GM12873 (cell line): ENCODE data around the gene MICU2.

Source experiments
- TF ChIP-seq, protein P1 (sequence below): IDR thresholded peaks from 2 replicates; pipeline ENCODE4 v1.5.1; 2012; ENCODE audit warnings: low read depth, mild to moderate bottlenecking, moderate library complexity, low read length, control low read depth; ENCODE audit not compliant: insufficient read depth; ENCODE audit errors: missing control alignments

MICU2 gene

DNA sequence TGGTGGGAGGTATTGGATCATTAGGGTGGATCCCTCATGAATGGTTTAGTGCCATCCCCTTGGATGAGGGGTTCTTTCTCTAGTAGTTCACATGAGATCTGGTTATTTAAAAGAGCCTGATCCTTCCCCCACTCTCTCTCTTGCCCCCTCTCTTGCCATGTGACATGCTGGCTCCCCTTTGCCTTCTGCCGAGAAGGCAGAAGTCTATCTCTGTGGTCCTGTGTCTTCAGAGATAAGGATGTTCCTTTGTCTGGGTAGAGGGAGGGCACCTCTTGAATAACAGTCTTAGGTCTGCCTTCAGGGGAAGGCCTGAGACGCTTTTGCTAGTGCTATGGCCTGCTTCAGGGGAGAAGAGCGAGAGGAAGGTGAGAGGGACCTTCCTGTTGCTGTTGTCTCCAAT, 142.8 kb downstream of the MICU2 start:
- TF ChIP-seq, protein P1, sequence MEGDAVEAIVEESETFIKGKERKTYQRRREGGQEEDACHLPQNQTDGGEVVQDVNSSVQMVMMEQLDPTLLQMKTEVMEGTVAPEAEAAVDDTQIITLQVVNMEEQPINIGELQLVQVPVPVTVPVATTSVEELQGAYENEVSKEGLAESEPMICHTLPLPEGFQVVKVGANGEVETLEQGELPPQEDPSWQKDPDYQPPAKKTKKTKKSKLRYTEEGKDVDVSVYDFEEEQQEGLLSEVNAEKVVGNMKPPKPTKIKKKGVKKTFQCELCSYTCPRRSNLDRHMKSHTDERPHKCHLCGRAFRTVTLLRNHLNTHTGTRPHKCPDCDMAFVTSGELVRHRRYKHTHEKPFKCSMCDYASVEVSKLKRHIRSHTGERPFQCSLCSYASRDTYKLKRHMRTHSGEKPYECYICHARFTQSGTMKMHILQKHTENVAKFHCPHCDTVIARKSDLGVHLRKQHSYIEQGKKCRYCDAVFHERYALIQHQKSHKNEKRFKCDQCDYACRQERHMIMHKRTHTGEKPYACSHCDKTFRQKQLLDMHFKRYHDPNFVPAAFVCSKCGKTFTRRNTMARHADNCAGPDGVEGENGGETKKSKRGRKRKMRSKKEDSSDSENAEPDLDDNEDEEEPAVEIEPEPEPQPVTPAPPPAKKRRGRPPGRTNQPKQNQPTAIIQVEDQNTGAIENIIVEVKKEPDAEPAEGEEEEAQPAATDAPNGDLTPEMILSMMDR, result no peak

DNA sequence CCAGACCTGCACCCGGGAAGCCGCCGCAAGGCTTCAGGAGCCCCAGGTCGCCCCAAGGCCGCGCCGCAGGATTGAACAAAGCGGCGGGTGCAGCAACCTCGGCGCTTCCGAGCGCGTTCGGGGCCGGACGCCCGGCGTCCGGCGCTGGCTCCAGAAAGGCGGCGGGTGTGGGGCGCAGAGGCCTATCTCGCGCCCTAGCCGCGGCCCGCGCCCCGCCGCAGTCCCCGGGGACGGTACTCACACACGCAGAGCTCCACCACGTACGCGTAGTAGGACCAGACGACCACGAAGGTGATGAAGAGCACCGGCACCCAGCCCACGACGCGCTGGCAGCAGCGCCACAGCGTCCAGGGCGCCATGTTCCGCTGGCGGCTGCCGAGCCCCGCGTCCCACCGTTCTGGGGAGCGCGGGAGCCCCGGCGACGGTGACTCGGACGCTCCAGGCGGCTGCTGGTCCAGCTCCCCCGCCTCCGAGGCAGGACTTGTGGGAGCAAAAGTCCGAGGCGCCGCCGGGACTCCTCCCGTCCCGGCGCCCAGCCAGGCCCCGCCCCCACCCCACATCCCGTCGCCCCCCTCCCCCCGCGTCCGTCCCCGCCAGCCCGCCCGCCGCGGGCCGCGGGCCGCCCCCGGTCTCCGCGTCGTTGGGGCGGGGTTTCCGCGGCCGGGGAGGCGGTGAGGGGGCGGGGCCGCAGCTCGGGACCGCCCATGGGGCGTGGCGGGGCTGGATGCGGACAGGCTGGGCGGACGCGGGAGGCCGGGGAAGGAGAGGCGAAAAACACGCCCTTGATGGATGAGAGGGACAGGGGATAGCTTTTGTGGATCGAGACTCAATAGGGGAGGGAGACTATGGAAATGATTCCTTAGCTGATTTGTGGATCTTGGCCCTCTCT, 144.9 kb downstream of the MICU2 start, which contains the start of gene ZDHHC20:
Gene ZDHHC20 (minus strand): TSS at position 491 of the 889 bp plus-strand sequence. CDS start 132 bp downstream, at position 359.
- TF ChIP-seq, protein P1, result no peak

DNA sequence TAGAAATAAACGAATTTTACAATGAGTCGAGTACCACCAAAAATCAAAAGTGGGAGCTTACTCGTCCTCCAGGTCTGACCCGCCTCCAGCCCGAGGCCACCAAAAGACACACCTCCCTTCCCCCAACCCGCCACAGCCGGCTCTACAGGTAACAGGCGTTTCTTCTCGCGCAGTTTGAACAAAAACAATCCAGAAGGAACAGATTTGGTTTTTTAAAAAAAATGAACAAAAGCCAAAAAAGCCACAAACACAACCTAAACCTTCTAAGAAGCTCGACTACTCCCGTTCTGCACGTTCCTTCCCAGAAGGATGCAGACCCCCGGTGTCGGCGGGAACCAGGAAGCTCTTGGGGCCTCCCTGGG, 145.5 kb downstream of the MICU2 start:
- TF ChIP-seq, protein P1, result no peak

DNA sequence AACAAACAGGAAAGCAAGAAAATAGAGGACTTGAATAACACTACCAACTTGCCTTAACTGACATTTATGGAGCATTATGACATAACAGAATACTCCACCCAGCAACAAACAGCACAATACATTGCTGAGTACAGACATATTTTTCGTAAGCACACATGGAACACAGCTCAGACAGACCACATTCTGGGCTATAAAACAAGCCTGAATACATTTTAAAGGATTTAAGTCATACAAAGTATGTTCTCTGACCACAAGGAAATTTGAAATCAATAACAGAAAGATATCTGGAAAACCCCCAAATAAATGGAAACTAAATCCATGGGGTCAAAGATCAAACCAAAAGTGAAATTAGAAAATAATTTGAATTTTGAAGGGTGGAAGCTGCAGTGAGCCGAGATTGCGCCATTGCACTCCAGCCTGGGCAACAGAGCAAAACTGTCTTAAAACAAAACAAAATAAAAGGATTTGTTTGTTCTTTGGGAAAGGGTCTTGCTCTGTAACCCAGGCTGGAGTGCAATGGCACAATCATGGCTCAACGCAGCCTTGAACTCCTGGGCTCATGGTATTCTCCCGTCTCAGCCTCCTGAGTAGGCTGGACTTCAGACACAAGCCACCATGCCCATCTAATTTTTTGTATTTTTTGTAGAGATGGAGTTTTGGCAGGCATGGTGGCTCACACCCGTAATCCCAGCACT, 150.4 kb downstream of the MICU2 start:
- TF ChIP-seq, protein P1, result no peak

DNA sequence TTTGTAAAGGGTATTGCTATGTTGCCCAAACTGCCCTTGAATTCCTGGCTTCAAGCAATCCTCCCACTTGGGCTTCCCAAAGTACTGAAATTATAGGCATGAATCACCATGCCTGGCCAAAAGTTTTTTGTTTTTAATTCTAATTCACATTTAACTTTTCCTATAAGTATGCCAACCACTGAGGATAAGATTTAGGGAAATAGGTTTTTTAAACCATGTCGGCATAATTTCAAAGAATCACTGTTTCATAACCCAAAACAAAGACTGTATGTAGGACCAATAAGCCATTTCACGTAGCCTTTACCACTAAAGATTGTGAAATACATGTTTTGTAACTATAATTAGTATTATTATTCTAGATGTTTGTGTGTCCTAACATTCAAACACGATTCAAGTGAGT, 153.0 kb downstream of the MICU2 start:
- TF ChIP-seq, protein P1, result no peak

DNA sequence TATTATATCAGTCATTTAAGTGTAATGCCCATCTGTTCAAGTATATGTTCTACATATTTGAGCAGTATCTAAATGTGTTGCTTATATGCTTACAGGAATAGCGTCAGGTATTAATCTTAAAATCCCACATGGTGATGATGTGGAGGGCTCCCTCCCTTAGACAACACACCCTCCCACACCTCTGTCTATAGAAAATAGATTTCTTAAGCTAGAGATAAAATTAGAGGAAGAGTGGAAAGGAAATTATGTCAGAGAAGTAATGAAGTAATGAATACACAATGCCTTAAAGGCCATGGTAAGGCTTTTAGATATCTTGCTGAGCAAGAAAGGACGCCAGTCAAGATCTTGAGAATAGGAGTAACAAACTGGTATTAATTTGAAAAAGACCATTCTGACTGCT, 157.3 kb downstream of the MICU2 start:
- TF ChIP-seq, protein P1, result no peak

DNA sequence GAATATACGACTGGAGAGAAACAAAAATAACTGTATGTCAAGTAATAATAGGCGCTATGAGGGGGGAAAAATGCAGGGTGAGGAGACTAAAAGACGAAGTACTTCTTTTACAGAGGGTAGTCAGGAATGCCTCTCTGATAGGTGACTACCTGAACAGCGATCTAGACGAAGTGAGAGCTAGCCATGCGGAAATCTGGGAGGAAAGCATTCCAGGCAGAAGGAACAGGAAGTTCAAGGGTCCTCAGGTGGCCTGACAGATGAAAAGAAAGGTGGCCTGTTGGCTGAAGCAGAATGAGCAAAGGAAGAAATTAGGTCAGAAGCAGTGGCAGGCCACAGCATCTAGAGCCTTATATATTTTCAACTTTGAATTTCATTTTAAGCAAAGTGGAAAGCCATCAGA, 158.2 kb downstream of the MICU2 start:
- TF ChIP-seq, protein P1, result no peak
